Suprapubic skin (tissue), 4 donors: Measurements from ENCODE around the gene TUBA4B. TPM values are rescaled to one million over a fixed set of nuclear protein-coding genes. Genes with fewer than 3 reads are reported as not detected.
A peak's percentile ranks its signal among the peaks of the same experiment; 100 is the strongest.

Source experiments
- DNase-seq, 2 donors: peaks; one replicate each; pipeline ENCODE4 v3.0.0-alpha.2; 2019; ENCODE audit warnings: low spot score in 2 of 2
- H3K27ac ChIP-seq: fragments of 200-600 bp; sonication (generic); one replicate; pipeline ENCODE4 v1.5.1; 2019
- H3K27me3 ChIP-seq: fragments of 200-600 bp; sonication (generic); one replicate; pipeline ENCODE4 v1.5.1; 2019
- H3K36me3 ChIP-seq: fragments of 200-600 bp; sonication (generic); one replicate; pipeline ENCODE4 v1.5.1; 2019
- H3K4me1 ChIP-seq: fragments of 200-600 bp; sonication (generic); one replicate; pipeline ENCODE4 v1.5.1; 2019
- H3K4me3 ChIP-seq: fragments of 200-600 bp; sonication (generic); one replicate; pipeline ENCODE4 v1.5.1; 2019; ENCODE audit warnings: mild to moderate bottlenecking
- H3K9me3 ChIP-seq: fragments of 200-600 bp; sonication (generic); one replicate; pipeline ENCODE4 v1.5.1; 2019
- EP300 ChIP-seq: sonication (generic); formaldehyde crosslinking; IDR thresholded peaks from one replicate; pipeline ENCODE4 v1.6.1; 2017; ENCODE audit warnings: antibody characterized with exemption
- POLR2A ChIP-seq, 2 donors: fragments of 450-650 bp; IDR thresholded peaks; one replicate each; pipeline ENCODE4 v1.6.1; 2017; ENCODE audit warnings: antibody characterized with exemption in 2 of 2, mild to moderate bottlenecking in 2 of 2, moderate library complexity in 2 of 2
- POLR2AphosphoS5 ChIP-seq, 3 donors: sonication (generic); formaldehyde crosslinking; IDR thresholded peaks; one replicate each; pipeline ENCODE4 v1.6.1; 2017; ENCODE audit warnings: antibody characterized with exemption in 3 of 3
- WGBS: methylation state at CpG from one replicate; pipeline ENCODE4 v1.1.5; 2018; 5-methylcytosine and 5-hydroxymethylcytosine counted together
- total RNA-seq, 4 donors: library from RNA; depleted of rRNA; stranded (reverse); fragments of >200 nt; gene quantifications; one replicate each; pipeline ENCODE4 v1.1.0, GENCODE V29; 2016
- TF ChIP-seq, protein P1 (sequence below), 2 donors: fragments of 200-600 bp in 1 of 2; fragments of 450-650 bp in 1 of 2; sonication (generic) in 1 of 2; IDR thresholded peaks; one replicate each; pipeline ENCODE4 v1.5.1; 2016 to 2019; ENCODE audit warnings: antibody characterized with exemption in 2 of 2, mild to moderate bottlenecking in 1 of 2, moderate library complexity in 1 of 2

Gene TUBA4B
- total RNA-seq, 4 donors from 2014 or later: not detected

DNA sequence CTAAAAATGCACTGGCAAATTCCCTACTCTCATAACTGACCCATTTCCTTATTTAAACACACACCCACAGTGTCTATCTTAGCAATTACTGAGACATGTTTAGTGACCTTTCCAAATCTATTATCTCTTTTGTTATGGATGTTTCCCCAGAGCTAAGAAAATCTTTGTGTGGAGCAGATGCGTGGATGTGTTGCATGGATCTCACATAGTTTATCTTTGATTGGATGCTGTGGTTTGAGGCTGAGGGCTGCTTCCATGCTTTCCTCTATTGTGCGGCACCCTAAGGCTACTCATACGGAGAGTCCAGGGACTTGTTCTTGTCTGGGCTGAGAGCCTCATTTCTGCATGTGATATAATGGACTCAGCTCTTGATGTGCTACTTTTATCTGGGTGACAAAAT is 18.7 kb upstream of the TUBA4B start:
- TF ChIP-seq POLR2A (IDR thresholded peaks at IDR 0.05) (no peak), EP300 (no peak), POLR2AphosphoS5 (IDR thresholded peaks at IDR 0.05) (no peak)
- TF ChIP-seq, protein P1, sequence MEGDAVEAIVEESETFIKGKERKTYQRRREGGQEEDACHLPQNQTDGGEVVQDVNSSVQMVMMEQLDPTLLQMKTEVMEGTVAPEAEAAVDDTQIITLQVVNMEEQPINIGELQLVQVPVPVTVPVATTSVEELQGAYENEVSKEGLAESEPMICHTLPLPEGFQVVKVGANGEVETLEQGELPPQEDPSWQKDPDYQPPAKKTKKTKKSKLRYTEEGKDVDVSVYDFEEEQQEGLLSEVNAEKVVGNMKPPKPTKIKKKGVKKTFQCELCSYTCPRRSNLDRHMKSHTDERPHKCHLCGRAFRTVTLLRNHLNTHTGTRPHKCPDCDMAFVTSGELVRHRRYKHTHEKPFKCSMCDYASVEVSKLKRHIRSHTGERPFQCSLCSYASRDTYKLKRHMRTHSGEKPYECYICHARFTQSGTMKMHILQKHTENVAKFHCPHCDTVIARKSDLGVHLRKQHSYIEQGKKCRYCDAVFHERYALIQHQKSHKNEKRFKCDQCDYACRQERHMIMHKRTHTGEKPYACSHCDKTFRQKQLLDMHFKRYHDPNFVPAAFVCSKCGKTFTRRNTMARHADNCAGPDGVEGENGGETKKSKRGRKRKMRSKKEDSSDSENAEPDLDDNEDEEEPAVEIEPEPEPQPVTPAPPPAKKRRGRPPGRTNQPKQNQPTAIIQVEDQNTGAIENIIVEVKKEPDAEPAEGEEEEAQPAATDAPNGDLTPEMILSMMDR (IDR thresholded peaks at IDR 0.05): no peak
- DNase-seq: no peak
- H3K27ac ChIP-seq: no peak overlapping the region
- H3K27me3 ChIP-seq: no peaks in the 10 kb centered on the region
- no peak overlapping the region for H3K4me3 ChIP-seq
- H3K4me1 ChIP-seq: peaks cover 16% of the 10 kb centered on the region
- H3K36me3 ChIP-seq: peaks cover 69% of the 10 kb centered on the region
- H3K9me3 ChIP-seq: no peaks in the 10 kb centered on the region
- 87% methylated on average over 3 of the region's 3 CpGs for WGBS

DNA sequence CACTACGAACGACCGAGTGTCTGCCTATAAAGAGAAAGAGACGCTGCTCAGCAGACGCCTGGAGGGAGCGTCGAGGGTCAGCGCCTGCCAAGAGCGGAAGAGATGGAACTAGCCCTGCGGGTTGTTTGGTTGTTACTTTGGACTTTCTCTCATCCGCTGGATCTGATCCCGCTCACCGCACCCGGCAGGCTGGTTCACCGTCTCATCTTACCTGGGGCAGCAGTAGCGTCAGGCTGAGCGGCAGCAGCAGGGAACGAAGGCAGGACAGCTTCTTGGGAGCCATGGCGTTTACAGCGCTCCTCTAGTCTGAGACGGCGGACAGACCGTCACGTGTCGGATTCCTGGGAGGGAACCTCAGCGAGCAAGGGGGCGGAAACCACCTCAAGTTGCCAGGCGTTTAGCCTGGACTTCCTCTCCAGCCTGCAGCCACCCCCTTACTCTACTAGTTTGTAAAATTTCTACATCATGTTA is 9.7 kb upstream of the TUBA4B start:
- 57% methylated on average over 10 of the region's 28 CpGs for WGBS
- no peak for DNase-seq
- peaks cover 46% of the 10 kb centered on the region for H3K4me1 ChIP-seq
- TF ChIP-seq POLR2AphosphoS5 (IDR thresholded peaks at IDR 0.05): no peak
- TF ChIP-seq, protein P1 (IDR thresholded peaks at IDR 0.05): no peak
- no peak for TF ChIP-seq POLR2A (IDR thresholded peaks at IDR 0.05)
- no peak for TF ChIP-seq EP300
- H3K36me3 ChIP-seq: peaks cover 23% of the 10 kb centered on the region
- H3K27ac ChIP-seq: peak overlapping the region; percentile 43
- H3K4me3 ChIP-seq: peak overlapping the region; percentile 35
- H3K9me3 ChIP-seq: no peaks in the 10 kb centered on the region
- H3K27me3 ChIP-seq: no peaks in the 10 kb centered on the region

DNA sequence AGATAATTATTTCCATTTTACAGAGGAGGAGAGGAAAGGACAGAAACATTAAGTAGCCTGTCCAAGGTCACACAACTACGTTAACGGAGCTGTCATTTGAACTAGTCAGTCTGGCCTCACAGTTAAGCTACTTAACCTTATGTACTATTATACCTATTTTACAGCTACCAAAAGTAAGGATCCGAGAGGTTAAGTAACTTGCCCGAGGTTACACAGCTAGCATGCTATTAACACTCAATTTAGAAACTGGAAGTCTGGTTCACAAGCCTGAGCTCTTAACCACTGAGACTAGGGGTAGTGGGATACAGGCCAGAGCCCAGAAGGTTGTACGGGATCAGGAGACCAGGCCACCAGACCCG is 8.3 kb upstream of the TUBA4B start:
- Histone ChIP-seq H3K36me3 (peaks cover 10% of the 10 kb centered on the region), H3K4me3 (peak overlapping the region; percentile 81), H3K27ac (peak overlapping the region; percentile 84), H3K27me3 (no peaks in the 10 kb centered on the region), H3K4me1 (peaks cover 59% of the 10 kb centered on the region), H3K9me3 (no peaks in the 10 kb centered on the region)
- WGBS: 52% methylated on average over 4 of the region's 6 CpGs
- no peak for DNase-seq
- TF ChIP-seq POLR2AphosphoS5 (IDR thresholded peaks at IDR 0.05): no peak
- no peak for TF ChIP-seq EP300
- TF ChIP-seq POLR2A (IDR thresholded peaks at IDR 0.05): no peak
- TF ChIP-seq, protein P1 (IDR thresholded peaks at IDR 0.05): no peak

DNA sequence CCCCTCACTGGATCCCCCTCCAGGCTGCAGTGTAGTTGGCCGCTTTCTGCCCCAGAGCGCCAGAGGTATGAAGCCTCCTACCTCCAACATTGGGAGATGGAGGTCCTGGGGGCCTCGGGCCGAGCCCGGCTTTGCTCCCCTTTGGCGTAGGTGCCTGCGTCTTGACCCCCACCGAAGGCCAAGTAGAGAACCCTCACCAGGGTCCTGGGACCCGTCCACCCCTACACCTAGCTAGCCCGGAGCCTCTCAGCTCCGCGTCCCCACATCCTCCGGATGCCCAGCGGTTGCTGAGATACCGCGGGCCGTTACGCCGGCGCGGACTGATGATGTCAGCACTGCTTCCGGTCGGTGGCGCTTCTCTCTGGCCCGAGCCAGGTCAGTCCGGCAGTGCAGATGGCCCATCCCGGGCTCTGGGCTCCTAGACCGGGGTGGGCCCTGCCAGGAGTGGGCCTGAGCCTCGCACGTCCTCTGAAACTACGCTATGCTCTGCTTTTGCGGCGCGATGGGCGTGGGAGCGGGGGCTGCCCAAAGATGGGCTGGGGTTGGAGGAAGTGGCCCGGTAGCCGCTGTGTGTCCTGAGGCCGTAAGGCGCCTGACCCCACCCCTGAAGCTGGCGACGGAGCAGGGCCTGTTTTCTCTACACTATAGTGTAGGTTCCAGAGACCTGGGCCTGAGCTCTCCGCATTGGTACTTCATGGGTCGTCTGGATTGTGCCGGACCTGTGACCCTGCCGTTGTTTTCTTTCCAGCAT is 7.7 kb upstream of the TUBA4B start, which contains the start of the genes GLB1L and STK16:
GLB1L (minus strand) TSS at position 297 of the 751 bp plus-strand sequence. CDS start 1,871 bp downstream, outside the sequence.
STK16 (plus strand) TSS at position 332 of the 751 bp plus-strand sequence. CDS start 521 bp downstream, outside the sequence.
- no peaks in the 10 kb centered on the region for H3K27me3 ChIP-seq
- DNase-seq: peak; percentile 95 to 97
- peaks cover 65% of the 10 kb centered on the region for H3K4me1 ChIP-seq
- WGBS: 0% methylated on average over 14 of the region's 46 CpGs
- no peaks in the 10 kb centered on the region for H3K9me3 ChIP-seq
- TF ChIP-seq POLR2A (IDR thresholded peaks at IDR 0.05) (peak; percentile 13 to 55), EP300 (no peak), POLR2AphosphoS5 (IDR thresholded peaks at IDR 0.05) (peak in 2 of 3 donors; percentile 88 to 91)
- peaks cover 12% of the 10 kb centered on the region for H3K36me3 ChIP-seq
- peak within 1 kb of the TSS; percentile 81 for H3K4me3 ChIP-seq
- H3K27ac ChIP-seq: peak within 1 kb of the TSS; percentile 84

DNA sequence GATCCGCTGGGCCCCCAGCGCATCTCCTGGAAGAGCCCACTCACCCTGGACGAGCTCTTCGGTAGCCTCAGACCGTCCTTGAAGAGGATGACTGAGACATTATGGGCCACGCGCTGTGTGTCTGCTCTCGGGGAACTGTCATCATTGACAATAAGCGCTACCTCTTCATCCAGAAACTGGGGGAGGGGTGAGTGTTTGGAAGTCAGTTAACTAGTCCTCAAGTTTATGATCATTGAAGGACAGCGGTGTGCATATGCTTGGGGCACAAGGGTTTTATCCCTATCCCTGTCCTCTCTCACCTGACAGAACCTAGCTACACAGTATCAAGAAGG is 7.2 kb upstream of the TUBA4B start:
- TF ChIP-seq POLR2A (IDR thresholded peaks at IDR 0.05) (no peak), POLR2AphosphoS5 (IDR thresholded peaks at IDR 0.05) (no peak), EP300 (no peak)
- TF ChIP-seq, protein P1 (IDR thresholded peaks at IDR 0.05): no peak
- DNase-seq: no peak
- Histone ChIP-seq H3K4me3 (peak overlapping the region; percentile 81), H3K9me3 (no peaks in the 10 kb centered on the region), H3K4me1 (peaks cover 70% of the 10 kb centered on the region), H3K27ac (peak overlapping the region; percentile 84), H3K27me3 (no peaks in the 10 kb centered on the region), H3K36me3 (peaks cover 18% of the 10 kb centered on the region)
- 15% methylated on average over 9 of the region's 10 CpGs for WGBS
